GM18861 (cell line): Measurements from ENCODE around the gene BCAS2.
"Not testable (repeated sequence)": the region's sequence is repeated elsewhere in the genome, so short reads cannot be mapped to it uniquely, and the experiment has no call there.

Source experiments
- ATAC-seq: cut with Tn5 transposase; IDR thresholded peaks from one replicate; pipeline ENCODE4 v1.9.1; 2021; ENCODE audit not compliant: unreplicated experiment

The BCAS2 gene

DNA sequence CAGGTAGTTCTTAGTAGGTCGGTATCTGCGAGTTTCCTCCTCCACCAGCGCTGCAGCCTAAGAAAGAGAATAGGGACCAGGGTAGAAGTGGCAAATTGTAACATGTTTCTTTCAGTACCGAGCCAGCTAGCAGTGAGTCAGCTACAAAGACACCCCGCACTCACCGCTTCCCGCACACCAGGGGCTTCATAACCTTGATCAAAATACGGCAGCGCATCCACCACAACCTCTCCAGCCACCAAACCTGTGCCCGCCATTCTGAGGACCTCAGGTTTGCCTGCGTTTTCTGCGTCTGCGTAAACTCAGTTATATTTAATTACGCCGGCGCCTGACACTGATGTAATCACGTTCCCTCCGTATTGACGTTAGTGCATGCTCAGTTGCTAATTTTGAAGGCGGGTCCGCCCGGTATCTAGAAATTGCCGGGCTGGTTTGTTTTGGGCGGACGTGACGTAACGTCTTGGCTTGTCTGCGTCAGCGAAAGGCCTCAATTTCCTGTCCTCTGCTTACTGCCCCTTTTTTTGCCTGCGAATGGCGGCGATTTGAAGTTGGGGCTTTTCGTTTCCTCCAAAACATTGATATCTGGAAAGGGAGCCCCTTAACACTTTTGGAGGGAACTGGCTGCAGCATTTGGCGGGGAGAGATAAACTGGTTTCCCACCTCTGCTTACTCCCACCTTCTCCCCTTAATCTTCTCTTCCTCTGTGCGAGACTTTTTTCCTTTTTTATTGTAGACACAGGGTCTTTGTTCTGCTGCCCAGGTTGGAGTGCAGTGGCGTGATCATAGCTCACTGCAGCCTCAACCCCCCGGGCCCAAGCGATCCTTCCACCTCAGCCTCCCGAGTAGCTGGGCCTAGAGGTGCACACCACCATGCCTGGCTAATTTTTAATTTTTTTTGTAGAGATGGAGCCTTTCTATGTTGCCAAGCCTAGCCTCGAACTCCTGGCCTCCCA lies at the start of gene BCAS2:
Gene BCAS2, minus strand, starts transcription at position 281 of the 953 bp plus-strand sequence. Its CDS starts 24 bp downstream, at position 257.
- peak; percentile 100 for ATAC-seq

DNA sequence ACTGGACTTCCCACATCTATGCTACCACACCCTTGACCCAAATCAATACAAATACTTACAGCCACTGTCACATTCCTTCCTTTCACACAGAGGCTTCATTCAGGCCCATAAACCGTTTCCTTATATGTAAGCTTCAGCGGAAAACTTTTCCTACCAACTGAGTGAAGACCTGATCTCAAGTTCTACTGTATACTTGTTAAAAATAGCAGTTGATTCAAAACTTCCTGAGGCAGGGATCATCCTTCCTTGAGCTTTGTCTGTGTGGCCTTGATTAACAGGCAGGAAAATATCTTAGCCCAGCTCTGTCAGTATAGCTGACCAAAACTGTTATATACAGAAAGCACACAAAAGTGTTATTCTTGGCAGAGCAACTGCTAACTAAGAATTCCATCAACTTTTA lies 45.7 kb upstream of the BCAS2 start:
- no peak for ATAC-seq

- no peak for ATAC-seq
These were observed 41.9 kb upstream of the BCAS2 start for GRCh38 chr1:114623364-114623763.

DNA sequence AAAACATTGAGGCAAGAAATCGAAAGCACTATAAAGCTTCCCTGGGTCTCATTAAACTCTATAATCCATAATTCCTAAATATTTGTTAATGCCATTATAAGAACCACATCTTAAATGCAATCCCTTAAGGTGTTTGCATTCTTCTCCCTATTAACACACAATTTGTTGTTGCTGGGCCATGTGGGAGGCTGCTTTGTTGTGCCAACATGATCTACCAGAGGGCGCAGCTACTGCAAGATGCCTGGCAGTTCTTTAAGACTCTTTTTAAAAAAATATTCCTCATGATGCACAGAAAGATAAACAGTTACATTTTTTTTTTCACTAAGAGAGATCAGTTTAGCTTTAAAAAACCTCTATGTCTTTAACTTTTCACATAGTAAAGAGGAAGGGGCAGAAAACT lies 39.0 kb upstream of the BCAS2 start:
- no peak for ATAC-seq

DNA sequence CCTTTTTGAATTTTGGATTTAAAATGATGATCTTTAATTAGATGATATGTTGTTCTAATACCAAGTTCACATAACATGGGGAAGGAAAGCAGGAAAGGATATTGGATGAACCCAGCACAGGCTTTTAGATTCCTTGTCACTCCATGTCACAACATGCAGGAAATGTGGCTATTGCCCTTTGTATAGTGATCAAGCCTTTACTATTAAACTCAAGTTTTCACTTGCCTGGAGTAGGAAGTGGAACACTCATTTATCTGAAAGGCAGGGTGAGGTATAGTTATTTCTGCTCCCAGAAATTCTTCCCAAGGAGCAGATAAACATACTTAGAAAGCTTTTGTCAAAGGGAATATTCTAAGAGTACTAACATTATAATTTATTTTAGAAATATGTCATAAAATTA lies 37.2 kb upstream of the BCAS2 start:
- no peak for ATAC-seq

GRCh38 chr1:114610546-114611245 lies 29.3 kb upstream of the BCAS2 start:
- ATAC-seq, result no peak

GRCh38 chr1:114609826-114610225 lies 28.4 kb upstream of the BCAS2 start:
- ATAC-seq, result no peak

DNA sequence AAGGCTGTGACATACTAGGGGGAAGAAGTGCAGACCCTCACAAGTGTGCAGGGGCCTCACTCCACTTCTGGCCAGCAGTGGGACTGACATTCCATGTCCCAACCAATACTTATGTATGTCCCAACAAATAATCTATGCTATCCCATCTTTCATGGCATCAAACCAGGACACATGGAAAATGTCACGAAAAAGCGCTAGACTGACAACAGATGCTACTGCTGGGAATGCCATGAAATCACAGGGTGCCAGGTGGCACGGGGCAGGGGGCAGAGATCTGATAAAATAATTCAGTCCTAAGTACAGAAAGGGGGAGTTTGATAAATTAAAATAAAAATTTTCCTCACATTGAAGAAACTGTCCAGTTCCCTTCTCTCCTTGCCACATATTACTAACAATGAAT lies 27.6 kb upstream of the BCAS2 start:
- ATAC-seq, result no peak

GRCh38 chr1:114607223-114607622 lies 25.8 kb upstream of the BCAS2 start:
- ATAC-seq, result no peak

GRCh38 chr1:114597949-114598348 lies 16.5 kb upstream of the BCAS2 start:
- ATAC-seq, result no peak

DNA sequence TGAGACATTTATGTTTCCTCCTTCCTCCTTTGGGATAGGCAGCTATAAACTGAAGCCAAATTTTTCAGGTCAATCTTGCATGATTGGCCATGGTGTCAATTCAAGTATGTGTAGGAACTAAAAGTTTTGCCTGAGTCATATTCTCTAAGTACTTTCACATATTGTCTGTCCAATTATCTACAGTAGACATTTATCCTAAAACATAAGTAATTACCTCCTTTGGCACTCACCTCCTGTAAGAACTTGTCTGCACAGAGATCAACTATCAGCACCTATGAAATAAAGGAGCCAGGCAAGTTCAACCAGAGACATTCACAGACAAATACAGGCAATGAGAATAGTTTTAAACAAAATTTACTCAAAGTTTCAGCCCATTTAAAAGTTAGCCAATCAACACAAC lies 14.2 kb upstream of the BCAS2 start:
- ATAC-seq, result no peak

DNA sequence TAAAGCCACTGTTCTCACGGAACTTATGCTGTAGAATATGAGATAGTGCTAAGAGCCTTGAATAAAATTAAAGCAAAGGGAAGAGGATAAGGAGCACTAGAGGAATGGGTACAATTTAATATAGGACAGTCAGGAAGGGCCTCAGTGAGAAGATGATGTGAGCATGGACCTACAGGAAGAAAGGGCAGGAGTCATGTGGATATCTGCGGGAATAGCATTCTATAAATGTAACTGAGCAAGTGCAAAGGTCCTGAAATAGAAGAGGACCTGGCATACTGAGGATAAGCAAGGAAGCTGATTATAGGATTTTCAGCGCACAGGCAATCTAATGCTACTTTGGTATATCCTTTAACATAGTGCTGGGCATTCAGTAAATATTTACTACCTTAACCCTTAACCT lies 12.6 kb upstream of the BCAS2 start:
- no peak for ATAC-seq

DNA sequence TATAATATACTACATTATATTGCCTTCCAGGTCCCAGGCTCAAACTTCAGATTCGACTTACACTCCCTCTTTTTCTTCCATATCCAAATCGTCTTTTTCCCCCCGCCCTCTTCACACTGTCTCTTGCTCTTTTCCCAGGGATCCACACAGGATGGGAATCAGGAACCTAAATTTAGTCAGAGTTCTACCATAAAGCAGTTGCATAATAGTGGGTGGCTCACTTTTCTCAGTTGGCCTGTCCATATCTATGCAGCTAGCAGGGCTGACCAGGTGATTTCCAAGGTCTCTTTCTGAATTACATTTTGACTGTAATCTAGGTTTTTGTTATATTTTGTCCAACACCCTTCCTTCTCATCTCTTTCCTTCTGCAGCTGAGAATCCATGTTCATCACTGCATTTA lies 7.7 kb upstream of the BCAS2 start:
- ATAC-seq, result no peak

GRCh38 chr1:114588196-114588689 lies 6.8 kb upstream of the BCAS2 start:
- no peak for ATAC-seq

DNA sequence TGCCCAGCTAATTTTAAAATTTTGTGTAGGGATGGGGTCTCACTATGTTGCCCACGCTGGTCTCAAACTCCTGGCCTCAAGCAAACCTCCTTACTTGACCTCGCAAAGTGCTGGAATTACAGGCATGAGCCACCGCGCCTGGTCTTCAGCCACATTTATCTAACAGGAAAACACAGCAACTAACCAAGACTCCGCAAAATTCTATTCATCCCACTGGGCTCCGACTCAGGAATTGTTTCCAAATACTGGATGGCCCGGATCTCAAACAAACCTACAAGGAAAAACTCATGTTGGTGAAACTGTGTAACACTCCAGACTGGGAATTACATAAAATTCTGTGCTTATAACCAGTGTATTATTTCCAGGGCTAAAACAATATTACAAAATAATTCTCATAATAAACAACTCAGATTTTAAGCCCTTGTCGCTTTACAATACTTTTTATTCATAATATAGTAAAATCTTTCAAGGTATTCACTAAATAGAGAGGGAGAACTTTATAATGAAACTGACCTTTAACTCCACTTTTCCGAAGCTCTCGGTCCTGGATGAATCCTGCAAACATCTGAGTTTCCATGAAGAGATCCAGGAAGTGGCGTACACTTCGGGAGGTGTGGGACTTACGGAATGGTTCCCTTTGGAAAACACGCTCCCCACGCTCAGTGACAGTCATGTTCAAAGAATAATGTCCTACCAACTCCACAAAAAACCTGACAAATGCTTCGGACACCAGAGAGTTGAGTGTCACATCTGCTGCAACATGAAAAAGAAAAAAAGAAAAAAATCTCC lies 6.0 kb upstream of the BCAS2 start:
- ATAC-seq, result no peak

DNA sequence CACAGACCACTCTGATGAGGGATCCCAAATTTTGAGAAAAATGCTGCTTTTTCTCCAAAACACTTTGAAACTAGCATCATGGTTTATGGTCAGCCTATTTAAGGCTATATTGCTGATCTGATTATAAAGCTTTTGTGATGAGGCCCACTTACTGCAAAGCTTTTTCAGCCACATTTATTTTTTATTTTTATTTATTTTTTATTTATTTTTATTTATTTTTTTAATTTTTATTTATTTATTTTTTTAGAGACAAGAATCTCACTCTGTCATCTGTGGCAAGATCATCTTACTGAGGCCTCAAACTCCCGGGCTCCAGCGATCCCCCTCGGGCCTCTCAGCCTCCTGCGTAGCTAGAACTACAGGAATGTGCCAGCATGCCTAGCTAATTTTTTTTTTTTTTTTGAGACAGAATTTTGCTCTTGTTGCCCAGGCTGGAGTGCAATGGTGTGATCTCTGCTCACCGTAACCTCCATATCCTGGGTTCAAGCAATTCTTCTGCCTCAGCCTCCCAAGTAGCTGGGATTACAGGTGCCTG lies 5.2 kb upstream of the BCAS2 start:
- no peak for ATAC-seq

GRCh38 chr1:114585231-114585630 lies 3.8 kb upstream of the BCAS2 start:
- ATAC-seq, result no peak

- no peak for ATAC-seq
These were observed 7.0 kb downstream of the BCAS2 start for GRCh38 chr1:114574365-114574764.

- ATAC-seq, result no peak
These were observed 17.3 kb downstream of the BCAS2 start for GRCh38 chr1:114564141-114564540.

- ATAC-seq, result not testable (repeated sequence)
These were observed 18.4 kb downstream of the BCAS2 start for GRCh38 chr1:114562978-114563510.

DNA sequence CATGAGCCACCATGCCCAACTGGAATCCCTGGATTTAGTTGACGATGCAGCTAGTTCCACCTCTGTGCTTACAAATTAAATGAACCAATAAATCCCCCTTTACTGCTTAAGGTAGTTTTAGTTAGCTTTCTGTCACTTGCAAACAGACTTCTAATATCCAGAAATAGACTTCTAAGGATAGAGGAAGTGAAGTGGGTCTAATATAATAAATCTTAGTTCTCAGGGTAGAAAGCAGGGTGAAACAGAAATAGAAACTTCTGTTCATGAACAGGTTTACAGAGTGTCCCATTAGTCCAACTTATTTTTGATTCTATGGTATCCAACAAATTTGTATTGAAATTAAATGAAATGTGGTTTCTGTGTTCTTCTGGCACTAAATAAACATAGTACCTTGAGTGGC lies 20.1 kb downstream of the BCAS2 start:
- no peak for ATAC-seq
